VCaP (cell line): ENCODE measurements around the gene ST8SIA1.
A peak's percentile ranks its signal among the peaks of the same experiment; 100 is the strongest.
"Not testable (repeated sequence)": the region's sequence is repeated elsewhere in the genome, so short reads cannot be mapped to it uniquely, and the experiment has no call there.

Experiments used
- H3K27ac ChIP-seq: fragments of 450-650 bp; 2 replicates; pipeline ENCODE4 v1.5.1; 2017
- TF ChIP-seq, protein P1 (sequence below): fragments of 450-650 bp; conservative IDR thresholded peaks from 2 replicates; pipeline ENCODE4 v1.5.1; 2017; ENCODE audit warnings: mild to moderate bottlenecking, moderate library complexity

Gene ST8SIA1

DNA sequence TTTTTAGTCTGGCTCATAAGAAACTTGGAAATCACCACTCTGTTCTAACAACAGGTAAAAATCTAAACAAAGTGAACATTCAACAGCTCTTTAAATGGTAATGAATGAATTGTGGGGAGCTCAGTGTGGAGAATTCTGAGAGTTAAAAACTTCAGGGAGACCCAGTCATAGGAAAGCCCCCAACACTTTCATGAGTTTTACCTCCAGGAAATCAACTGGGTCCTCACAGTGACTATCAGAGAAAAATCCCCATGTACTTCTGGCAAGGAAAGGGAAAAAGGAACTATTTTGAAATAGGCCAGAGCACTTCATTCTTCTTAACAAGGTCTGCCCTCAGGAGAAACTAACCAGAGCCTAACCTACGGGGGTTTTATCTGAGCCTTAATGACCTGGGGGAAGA, 153.8 kb downstream of the ST8SIA1 start:
- TF ChIP-seq, protein P1, sequence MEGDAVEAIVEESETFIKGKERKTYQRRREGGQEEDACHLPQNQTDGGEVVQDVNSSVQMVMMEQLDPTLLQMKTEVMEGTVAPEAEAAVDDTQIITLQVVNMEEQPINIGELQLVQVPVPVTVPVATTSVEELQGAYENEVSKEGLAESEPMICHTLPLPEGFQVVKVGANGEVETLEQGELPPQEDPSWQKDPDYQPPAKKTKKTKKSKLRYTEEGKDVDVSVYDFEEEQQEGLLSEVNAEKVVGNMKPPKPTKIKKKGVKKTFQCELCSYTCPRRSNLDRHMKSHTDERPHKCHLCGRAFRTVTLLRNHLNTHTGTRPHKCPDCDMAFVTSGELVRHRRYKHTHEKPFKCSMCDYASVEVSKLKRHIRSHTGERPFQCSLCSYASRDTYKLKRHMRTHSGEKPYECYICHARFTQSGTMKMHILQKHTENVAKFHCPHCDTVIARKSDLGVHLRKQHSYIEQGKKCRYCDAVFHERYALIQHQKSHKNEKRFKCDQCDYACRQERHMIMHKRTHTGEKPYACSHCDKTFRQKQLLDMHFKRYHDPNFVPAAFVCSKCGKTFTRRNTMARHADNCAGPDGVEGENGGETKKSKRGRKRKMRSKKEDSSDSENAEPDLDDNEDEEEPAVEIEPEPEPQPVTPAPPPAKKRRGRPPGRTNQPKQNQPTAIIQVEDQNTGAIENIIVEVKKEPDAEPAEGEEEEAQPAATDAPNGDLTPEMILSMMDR = no peak
- H3K27ac ChIP-seq = no peak overlapping the region

DNA sequence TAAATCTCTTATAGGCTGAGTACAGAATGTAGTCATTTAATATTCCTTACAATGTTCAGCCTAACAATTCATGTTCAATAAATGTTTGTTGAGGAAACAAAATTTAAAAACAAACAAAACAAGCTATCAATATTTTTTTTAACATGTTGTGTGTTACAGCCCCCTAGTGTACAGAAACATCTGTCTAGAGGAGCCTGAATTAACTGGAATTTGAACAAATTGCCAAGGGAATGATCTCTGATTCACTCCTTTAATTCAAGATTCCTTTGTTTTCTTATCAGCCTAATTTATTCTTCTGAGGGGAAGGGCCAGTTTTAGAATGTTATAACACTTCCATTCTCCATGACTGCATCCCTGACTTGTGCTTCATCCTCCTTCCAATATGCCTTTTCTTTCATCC, 161.3 kb downstream of the ST8SIA1 start:
- no peak overlapping the region for H3K27ac ChIP-seq
- TF ChIP-seq, protein P1 = peak; percentile 17; the same call in 1 of the 2 replicates

DNA sequence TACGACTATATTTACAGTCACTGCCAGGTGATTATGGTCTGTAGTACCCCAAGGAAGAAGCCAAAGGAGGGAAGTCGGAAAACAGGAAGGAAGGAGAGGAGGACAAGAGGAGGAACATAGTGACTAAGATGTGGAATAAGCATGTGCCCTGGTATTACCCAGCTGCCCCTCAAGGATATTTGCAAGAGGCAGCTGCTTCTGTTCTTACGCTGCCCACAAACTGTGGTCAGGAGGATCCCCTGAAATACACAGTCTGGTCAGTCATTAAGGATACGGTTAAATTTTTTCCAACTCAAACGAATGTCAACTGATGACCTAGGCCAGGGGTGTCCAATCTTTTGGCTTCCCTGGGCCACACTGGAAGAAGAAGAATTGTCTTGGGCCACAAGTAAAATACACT, 162.0 kb downstream of the ST8SIA1 start:
- TF ChIP-seq, protein P1 = no peak
- H3K27ac ChIP-seq = no peak overlapping the region

DNA sequence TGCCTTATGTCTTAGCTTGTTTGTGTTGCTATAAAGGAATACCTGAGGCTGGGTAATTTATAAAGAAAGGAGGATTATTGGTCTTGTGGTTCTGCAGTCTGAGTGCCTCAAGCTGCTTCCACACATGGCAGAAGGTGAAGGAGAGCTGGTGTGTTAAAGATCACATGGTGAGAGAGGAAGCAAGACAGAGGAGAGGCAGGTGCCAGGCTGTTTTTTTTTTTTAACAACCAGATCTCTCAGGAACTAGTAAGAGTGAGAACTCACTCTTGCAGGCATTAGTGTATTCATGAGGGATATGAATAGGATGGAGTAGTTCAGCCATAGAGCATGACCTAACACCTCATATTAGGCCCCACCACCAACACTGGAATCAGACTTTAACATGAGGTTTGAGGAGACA, 165.1 kb downstream of the ST8SIA1 start:
- TF ChIP-seq, protein P1 = no peak
- H3K27ac ChIP-seq = peak overlapping the region; percentile 55

DNA sequence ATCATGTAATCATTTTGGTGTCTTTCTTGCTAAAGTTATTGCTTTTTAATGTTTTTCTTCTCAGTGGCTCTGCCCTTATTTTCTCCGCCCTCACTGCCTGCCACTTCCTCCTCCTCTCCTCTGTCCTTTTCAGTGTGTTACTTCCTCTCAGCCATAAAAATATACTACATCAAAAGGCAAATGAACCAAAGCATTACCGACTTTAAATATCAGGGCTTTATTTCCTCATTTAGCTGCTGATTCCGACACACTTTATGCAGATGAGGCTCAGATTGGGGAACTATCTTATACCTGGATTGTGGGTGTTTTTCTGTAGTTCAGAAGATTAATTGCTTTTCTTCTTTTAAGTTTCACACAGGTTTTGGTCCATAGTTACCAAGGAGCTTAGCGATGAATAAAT, 170.4 kb downstream of the ST8SIA1 start:
- TF ChIP-seq, protein P1 = no peak
- no peak overlapping the region for H3K27ac ChIP-seq

DNA sequence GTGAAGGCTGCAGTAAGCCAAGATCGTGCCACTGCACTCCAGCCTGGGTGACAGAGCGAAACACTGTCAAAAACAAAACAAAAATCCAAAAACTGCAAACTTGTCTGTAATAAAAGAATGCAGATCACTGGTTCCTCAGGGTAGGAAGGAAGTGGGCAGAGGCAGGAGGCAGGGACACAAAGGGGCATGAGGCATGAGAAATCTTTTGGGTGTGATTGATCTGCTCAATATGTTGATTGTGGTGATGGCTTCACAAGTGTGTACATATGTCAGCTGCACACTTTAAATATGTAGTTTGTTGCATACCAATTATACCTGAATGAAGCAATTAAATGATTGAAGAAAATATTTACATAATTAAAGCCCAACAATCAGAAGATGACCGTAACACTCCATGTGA, 170.9 kb downstream of the ST8SIA1 start:
- TF ChIP-seq, protein P1 = no peak
- H3K27ac ChIP-seq = no peak overlapping the region

DNA sequence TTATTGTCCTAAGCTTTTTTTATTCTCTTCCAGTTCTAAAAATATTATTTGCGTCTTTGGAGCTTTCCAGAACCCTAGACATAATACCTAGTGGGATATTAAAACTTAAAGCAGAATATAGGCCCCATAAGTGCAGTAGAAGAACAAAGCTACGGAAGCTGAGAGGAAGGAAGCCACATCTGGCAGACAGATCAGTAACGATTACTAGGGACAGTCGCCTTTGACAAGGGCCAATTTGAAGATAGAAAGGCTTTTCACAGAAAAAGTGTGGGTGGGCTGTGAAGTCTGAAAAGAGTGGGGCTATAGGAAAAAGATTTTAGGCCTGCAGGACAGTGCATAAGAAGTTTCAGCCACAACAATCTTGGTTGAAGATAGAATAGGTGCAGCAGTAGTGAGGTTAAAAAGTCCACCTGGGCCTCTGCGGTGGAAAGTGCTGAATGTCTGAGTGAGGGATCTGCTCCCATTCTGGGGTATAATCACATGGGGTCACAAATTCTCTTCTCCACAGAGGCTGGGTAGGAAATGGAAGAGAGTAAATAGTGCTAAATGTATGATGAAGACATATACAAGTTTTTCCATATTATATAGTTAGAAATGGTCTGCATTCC, 174.0 kb downstream of the ST8SIA1 start:
- TF ChIP-seq, protein P1 = no peak
- H3K27ac ChIP-seq = no peak overlapping the region

DNA sequence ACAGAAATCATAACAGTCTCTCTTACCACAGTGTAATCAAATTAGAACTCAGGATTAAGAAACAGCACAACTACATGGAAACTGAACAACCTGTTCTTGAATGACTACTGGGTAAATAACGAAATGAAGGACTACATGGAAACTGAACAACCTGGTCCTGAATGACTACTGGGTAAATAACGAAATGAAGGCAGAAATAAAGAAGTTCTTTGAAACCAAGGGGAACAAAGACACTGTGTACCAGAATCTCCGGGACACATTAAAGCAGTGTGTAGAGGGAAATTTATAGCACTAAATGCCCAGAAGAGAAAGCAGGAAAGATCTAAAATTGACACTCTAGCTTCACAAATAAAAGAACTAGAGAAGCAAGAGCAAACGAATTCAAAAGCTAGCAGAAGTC, 185.2 kb downstream of the ST8SIA1 start:
- H3K27ac ChIP-seq = not testable (repeated sequence)

DNA sequence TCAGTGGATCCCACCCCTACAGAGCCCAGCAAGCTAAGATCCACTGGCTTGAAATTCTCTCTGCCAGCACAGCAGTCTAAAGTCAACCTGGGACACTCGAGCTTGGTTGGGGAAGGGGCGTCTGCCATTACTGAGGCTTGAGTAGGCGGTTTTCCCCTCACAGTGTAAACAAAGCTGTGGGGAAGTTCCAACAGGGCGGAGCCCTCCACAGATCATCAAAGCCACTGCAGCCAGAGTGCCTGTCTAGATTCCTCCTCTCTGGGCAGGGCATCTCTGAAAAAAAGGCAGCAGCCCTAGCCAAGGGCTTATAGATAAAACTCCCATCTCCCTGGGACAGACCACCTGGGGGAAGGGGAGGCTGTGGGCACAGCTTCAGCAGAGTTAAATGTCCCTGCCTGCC, 187.8 kb downstream of the ST8SIA1 start:
- H3K27ac ChIP-seq = not testable (repeated sequence)
